NB4 (cell line): ENCODE results near the gene PFN3.

Experiments
- CTCF ChIP-seq: IDR thresholded peaks from one replicate; pipeline ENCODE4 v1.5.1; 2012; ENCODE audit warnings: low read depth, low read length
- MAX ChIP-seq: IDR thresholded peaks from 2 replicates; pipeline ENCODE4 v1.6.1; 2011; ENCODE audit warnings: low read depth, low read length
- POLR2A ChIP-seq: IDR thresholded peaks from 2 replicates; pipeline ENCODE4 v1.6.1; 2011; ENCODE audit warnings: mild to moderate bottlenecking; ENCODE audit not compliant: insufficient read length; ENCODE audit errors: extremely low read depth

- TF ChIP-seq CTCF (no peak), POLR2A (no peak), MAX (no peak)
Measured at GRCh38 chr5:177409043-177409801, 8.8 kb upstream of the PFN3 start, which contains the start of gene F12.
